A673 (cell line): ENCODE data around the gene MICAL3. TPM values are rescaled to one million over a fixed set of nuclear protein-coding genes. Genes with fewer than 3 reads are reported as not detected.
"Not testable (repeated sequence)": the region's sequence is repeated elsewhere in the genome, so short reads cannot be mapped to it uniquely, and the experiment has no call there.

ENCODE experiments used
- BruUV-seq: library from RNA; stranded (reverse); fragments of 400-500 nt; replicated peaks from 2 replicates; lab custom pipeline; 2021; lab: Mats Ljungman, UMichigan
- CTCF ChIA-PET: fragments of 300-600 bp; sonication (Branson Sonifier 250); formaldehyde crosslinking; loops from one replicate; lab custom pipeline; 2022; ENCODE audit warnings: antibody characterized with exemption; lab: Charles Lee
- POLR2A ChIA-PET: fragments of 300-600 bp; sonication (Branson Sonifier 250); formaldehyde crosslinking; loops from one replicate; lab custom pipeline; 2022; ENCODE audit warnings: antibody characterized with exemption; ENCODE audit not compliant: low non-redundant PET; lab: Charles Lee
- DNase-seq: peaks from one replicate; pipeline ENCODE4 v3.0.0-alpha.2; 2015; ENCODE audit warnings: low spot score
- H3K27ac ChIP-seq: fragments of 200-600 bp; sonication (generic); 2 replicates; pipeline ENCODE4 v1.5.1; 2016; ENCODE audit warnings: mixed run types, low read depth, mild to moderate bottlenecking, mixed read lengths, antibody characterized with exemption, low read length; ENCODE audit not compliant: poor library complexity, severe bottlenecking
- H3K27me3 ChIP-seq: fragments of 200-600 bp; sonication (generic); replicated peaks from 2 replicates; pipeline ENCODE4 v1.6.1; 2017; ENCODE audit warnings: mixed run types, low read depth, mild to moderate bottlenecking, mixed read lengths, antibody characterized with exemption, low read length; ENCODE audit not compliant: insufficient read depth, poor library complexity
- H3K36me3 ChIP-seq: fragments of 200-600 bp; sonication (generic); 2 replicates; pipeline ENCODE4 v1.6.1; 2016; ENCODE audit warnings: mixed run types, mild to moderate bottlenecking, mixed read lengths, antibody characterized with exemption, low read length; ENCODE audit not compliant: insufficient read depth, poor library complexity, severe bottlenecking
- H3K4me1 ChIP-seq: fragments of 200-600 bp; sonication (generic); 2 replicates; pipeline ENCODE4 v1.6.1; 2017; ENCODE audit warnings: mixed run types, mild to moderate bottlenecking, mixed read lengths, antibody characterized with exemption, low read length; ENCODE audit not compliant: insufficient read depth, poor library complexity, severe bottlenecking
- H3K4me3 ChIP-seq: fragments of 200-600 bp; sonication (generic); 2 replicates; pipeline ENCODE4 v1.5.1; 2016; ENCODE audit warnings: low read depth, mixed run types, mild to moderate bottlenecking, mixed read lengths, low read length; ENCODE audit not compliant: poor library complexity, severe bottlenecking
- H3K9me3 ChIP-seq: fragments of 200-600 bp; sonication (generic); 2 replicates; pipeline ENCODE4 v1.6.1; 2016; ENCODE audit warnings: mixed run types, low read depth, mild to moderate bottlenecking, mixed read lengths, antibody characterized with exemption, low read length; ENCODE audit not compliant: poor library complexity, severe bottlenecking
- EZH2 ChIP-seq: fragments of 200-600 bp; sonication (generic); IDR thresholded peaks from 2 replicates; pipeline ENCODE4 v1.6.1; 2017; ENCODE audit warnings: borderline replicate concordance, low read depth, mild to moderate bottlenecking, mixed read lengths, antibody characterized with exemption, low read length; ENCODE audit not compliant: poor library complexity, severe bottlenecking
- intact Hi-C: fragments of 100-400 bp; cut with micrococcal nuclease; formaldehyde crosslinking; loops from one replicate; pipeline ENCODE4 v1.10.0; 2022; ENCODE audit not compliant: unreplicated experiment
- total RNA-seq: library from RNA; stranded (reverse); gene quantifications from 2 replicates; pipeline ENCODE4 v1.2.3, GENCODE V29; 2021
- TF ChIP-seq, protein P1 (sequence below): fragments of 300-800, 200-600 bp; sonication (generic); conservative IDR thresholded peaks from 2 replicates; pipeline ENCODE4 v1.5.1; 2017; ENCODE audit warnings: low read depth, mild to moderate bottlenecking, antibody characterized with exemption, low read length, moderate library complexity, mixed read lengths

The MICAL3 gene
- total RNA-seq, 1 experiment from 2014 or later, result 63.6 TPM

DNA sequence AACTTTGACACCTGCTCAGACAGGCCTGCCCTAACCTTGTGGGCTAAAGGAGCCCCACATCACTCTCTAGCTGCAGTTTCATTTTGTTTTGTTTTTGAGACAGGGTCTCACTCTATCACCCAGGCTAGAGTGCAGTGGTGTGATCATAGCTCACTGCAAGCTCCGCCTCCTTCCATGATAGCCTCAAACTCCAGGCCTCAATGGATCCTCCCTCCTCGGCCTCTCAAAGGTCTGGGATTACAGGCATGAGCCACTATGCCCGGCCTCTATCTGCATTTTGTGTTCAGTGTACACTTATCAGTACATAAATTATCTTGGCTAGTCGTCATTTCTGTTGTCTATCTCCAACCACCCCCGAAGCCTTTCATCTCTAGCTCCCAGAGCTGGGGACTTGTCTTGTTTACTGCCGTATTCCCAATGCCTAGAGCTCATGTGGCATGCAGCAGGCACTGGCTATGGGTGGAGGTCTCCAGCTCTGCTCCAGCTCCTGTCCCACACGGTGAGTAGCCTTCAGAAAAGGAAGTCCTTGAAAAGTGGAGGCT, 31.3 kb upstream of the MICAL3 start:
- no peaks in the 10 kb centered on the region for H3K36me3 ChIP-seq
- intact Hi-C loops, result no loop called here
- H3K9me3 ChIP-seq, result no peaks in the 10 kb centered on the region
- no peak for TF ChIP-seq EZH2
- TF ChIP-seq, protein P1, sequence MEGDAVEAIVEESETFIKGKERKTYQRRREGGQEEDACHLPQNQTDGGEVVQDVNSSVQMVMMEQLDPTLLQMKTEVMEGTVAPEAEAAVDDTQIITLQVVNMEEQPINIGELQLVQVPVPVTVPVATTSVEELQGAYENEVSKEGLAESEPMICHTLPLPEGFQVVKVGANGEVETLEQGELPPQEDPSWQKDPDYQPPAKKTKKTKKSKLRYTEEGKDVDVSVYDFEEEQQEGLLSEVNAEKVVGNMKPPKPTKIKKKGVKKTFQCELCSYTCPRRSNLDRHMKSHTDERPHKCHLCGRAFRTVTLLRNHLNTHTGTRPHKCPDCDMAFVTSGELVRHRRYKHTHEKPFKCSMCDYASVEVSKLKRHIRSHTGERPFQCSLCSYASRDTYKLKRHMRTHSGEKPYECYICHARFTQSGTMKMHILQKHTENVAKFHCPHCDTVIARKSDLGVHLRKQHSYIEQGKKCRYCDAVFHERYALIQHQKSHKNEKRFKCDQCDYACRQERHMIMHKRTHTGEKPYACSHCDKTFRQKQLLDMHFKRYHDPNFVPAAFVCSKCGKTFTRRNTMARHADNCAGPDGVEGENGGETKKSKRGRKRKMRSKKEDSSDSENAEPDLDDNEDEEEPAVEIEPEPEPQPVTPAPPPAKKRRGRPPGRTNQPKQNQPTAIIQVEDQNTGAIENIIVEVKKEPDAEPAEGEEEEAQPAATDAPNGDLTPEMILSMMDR, result no peak
- H3K4me3 ChIP-seq, result no peak overlapping the region
- CTCF ChIA-PET, result no interaction called here
- DNase-seq, result no peak
- no peak overlapping the region for H3K27ac ChIP-seq
- H3K4me1 ChIP-seq, result no peaks in the 10 kb centered on the region
- H3K27me3 ChIP-seq, result no peaks in the 10 kb centered on the region
- POLR2A ChIA-PET, result no interaction called here
- no TSS peak for BruUV-seq

- BruUV-seq, H3K4me1 ChIP-seq, H3K9me3 ChIP-seq, H3K27me3 ChIP-seq, H3K36me3 ChIP-seq, intact Hi-C loops, CTCF ChIA-PET, H3K4me3 ChIP-seq, POLR2A ChIA-PET, DNase-seq, H3K27ac ChIP-seq: not testable (repeated sequence)
Measured at GRCh38 chr22:18053216-18053946, 29.0 kb upstream of the MICAL3 start.

DNA sequence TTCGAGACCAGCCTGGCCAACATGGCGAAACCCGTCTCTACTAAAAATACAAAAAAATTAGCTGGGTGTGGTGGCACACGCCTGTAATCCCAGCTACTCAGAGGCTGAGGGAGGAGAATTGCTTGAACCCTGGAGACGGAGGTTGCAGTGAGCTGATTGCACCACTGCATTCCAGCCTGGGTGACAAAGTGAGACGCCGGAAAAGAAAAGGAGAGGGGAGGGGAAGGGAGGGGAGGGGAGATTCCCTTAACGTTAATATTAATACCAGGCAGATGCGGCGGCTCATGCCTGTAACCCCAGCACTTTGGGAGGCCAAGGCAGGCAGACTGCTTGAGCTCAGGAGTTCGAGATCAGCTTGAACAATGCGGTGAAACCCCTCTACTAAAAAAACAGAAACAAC, 26.8 kb upstream of the MICAL3 start:
- POLR2A ChIA-PET, BruUV-seq, H3K9me3 ChIP-seq, CTCF ChIA-PET, H3K4me3 ChIP-seq, H3K27ac ChIP-seq, H3K27me3 ChIP-seq, intact Hi-C loops, H3K4me1 ChIP-seq, DNase-seq, H3K36me3 ChIP-seq: not testable (repeated sequence)

GRCh38 chr22:18050065-18050464, 25.7 kb upstream of the MICAL3 start:
- TF ChIP-seq EZH2, result no peak
- TF ChIP-seq, protein P1, result no peak
- no peaks in the 10 kb centered on the region for H3K27me3 ChIP-seq
- no peaks in the 10 kb centered on the region for H3K36me3 ChIP-seq
- ChIA-PET CTCF (no interaction called here), POLR2A (no interaction called here)
- H3K9me3 ChIP-seq, result no peaks in the 10 kb centered on the region
- H3K4me1 ChIP-seq, result no peaks in the 10 kb centered on the region
- DNase-seq, result no peak
- no TSS peak for BruUV-seq
- H3K27ac ChIP-seq, result no peak overlapping the region
- H3K4me3 ChIP-seq, result no peak overlapping the region
- intact Hi-C loops, result no loop called here
